Measurements from ENCODE around the gene NLGN3.
A peak's percentile ranks its signal among the peaks of the same experiment; 100 is the strongest.

NLGN3 gene

GRCh38 chrX:71118985-71119535 is 25.6 kb upstream of the NLGN3 start:
- no peak for DNase-seq

DNA sequence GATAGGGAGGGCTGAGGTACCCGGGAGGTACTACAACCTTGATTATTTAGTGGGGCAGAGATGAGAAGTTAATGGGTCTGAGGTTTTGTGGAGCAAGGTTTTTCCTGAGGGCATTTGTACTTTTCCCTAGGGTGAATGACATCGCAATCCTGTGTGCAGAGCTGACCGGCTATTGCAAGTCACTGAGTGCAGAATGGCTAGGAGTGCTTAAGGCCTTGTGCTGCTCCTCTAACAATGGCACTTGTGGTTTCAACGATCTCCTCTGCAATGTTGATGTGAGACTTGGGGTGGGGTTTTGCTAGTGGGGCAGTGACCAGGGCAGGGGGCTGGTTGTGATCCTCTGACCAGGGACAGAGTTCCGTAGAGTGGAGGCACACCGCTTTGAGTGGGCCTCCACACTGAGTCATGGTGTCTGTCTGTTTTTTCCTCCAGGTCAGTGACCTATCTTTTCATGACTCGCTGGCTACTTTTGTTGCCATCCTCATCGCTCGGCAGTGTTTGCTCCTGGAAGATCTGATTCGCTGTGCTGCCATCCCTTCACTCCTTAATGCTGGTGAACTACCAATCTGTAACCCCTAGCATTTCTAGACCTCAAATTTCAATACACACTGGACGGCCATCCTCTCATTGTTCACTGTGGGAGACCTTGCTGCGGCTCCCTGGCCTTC is 16.3 kb upstream of the NLGN3 start:
- DNase-seq, result no peak

DNA sequence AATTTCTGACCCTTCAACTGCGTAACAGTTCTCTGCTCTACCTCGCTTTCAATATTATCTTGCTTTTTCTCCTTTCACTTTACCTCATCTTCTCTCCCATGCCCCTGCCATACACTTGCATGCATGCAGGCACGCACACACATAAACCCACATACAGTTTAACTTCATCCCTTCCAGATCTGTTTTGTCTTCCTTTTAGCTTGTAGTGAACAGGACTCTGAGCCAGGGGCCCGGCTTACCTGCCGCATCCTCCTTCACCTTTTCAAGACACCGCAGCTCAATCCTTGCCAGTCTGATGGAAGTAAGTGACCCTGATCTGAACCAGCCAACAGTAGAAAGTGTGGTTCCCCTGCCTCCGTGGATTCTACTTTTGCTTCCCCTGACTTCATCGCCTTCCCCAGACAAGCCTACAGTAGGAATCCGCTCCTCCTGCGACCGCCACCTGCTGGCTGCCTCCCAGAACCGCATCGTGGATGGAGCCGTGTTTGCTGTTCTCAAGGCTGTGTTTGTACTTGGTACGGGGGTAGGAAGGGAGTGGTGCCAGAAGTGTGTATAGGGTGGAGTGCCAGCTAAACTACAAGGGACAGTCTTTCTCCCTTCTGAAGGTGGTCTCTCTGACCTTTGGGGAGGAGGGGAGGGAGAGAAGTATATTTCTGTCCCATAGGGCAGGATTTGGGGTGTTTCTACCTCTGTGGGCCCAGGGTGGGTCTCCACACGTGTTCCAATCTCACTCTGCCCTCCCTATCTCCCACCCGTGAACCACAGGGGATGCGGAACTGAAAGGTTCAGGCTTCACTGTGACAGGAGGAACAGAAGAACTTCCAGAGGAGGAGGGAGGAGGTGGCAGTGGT is 15.5 kb upstream of the NLGN3 start:
- peak; percentile 82 for DNase-seq

DNA sequence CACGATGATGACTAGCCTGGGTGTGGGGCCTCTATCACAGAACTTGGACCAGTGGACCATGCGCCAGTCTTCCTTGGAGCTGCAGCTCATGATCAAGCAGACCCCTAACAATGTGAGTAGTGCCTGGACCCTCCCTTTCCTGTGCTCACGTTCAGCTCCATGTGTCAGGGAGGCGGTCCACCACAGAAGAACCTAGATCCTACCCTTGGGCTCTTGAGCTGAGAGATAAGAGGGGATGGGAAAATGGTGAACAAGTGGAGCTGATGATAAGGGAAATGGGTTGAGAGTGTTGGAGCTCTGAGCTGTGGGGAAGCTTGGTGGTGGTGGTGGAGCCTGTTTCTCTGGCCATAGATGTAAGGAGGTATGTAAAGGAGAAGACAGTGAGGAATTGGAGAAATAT is 13.1 kb upstream of the NLGN3 start:
- no peak for DNase-seq

DNA sequence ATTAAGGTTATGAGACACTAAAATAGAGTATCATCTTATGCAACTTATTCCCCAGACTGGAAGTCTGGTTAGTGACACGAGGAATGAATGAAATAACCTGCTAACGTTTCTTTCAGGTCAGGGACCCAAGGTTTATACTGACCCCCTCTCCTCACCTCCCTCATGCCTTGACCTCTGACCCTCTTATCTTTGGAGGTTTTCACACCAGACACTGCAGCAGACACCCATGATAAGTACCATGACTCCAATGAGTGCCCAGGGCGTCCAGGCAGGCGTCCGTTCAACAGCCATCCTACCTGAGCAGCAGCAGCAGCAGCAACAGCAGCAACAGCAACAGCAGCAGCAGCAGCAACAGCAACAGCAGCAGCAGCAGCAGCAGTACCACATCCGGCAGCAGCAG is 4.2 kb upstream of the NLGN3 start:
- no peak for DNase-seq

DNA sequence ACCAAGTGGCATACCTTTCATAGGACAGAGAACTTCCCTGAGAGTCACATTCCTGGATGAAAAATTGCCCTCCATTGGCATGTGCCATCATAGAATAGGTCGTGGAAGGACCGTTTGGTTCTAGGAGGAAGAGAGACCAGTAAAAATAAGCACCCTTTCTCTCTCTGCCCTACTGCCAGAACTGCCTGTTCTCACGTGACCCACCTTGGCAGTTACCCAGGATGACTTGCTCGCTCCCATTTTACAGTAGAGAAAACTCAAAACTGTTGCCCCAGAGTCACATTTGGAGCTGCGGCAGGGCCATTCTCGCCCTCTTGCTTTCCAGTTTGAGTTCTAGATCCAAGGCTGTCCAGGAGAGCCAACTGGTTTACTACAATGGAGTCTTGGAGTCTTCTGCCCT is 1.1 kb upstream of the NLGN3 start:
- DNase-seq, result no peak

DNA sequence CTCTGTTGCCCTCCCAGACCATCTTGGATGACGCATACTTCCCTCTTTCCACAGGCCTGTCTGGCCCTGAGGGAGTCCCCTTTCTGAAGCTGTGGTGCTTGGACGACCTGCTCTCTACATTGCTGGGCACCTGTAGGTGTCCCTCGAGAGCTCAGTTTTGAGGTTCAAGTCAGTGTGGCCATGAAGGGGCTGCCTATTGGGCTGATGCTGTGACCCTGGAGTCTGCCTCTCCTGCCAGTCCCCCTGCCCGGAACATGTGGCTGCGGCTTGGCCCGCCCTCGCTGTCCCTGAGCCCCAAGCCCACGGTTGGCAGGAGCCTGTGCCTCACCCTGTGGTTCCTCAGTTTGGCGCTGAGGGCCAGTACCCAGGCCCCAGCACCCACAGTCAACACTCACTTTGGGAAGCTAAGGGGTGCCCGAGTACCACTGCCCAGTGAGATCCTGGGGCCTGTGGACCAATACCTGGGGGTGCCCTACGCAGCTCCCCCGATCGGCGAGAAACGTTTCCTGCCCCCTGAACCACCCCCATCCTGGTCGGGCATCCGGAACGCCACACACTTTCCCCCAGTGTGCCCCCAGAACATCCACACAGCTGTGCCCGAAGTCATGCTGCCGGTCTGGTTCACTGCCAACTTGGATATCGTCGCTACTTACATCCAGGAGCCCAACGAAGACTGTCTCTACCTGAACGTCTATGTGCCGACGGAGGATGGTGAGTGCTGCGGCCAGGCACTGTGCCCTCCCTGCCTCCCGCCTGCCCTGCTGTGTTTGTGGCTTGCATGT is 3.0 kb downstream of the NLGN3 start:
- DNase-seq, result no peak

- no peak for DNase-seq
Observed at GRCh38 chrX:71148278-71148663, 3.6 kb downstream of the NLGN3 start.

GRCh38 chrX:71151366-71151765 is 6.7 kb downstream of the NLGN3 start:
- no peak for DNase-seq

- no peak for DNase-seq
Observed at GRCh38 chrX:71154196-71154595, 9.6 kb downstream of the NLGN3 start.

DNA sequence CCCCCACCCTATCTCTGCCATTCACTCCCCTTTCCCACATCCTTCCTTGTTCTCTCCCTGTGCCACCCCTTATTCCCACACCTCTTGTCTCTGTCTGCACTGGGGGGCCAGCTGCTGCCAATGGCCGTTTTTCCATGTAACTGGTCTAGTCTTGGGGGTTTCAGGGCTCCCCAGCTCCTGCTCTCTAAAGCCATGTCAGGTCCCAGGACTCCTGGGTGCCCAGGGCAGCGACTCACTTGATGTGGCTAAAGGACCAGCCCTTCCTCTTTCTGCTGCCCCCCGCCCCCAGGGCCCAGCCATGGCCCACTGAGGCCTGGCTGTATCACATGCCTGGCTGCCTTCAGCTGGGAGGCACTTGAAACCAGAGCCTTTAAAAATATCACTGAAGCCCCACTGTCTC is 10.0 kb downstream of the NLGN3 start:
- no peak for DNase-seq

GRCh38 chrX:71158603-71159002 is 14.0 kb downstream of the NLGN3 start:
- no peak for DNase-seq

GRCh38 chrX:71159335-71159734 is 14.7 kb downstream of the NLGN3 start:
- DNase-seq, result no peak

DNA sequence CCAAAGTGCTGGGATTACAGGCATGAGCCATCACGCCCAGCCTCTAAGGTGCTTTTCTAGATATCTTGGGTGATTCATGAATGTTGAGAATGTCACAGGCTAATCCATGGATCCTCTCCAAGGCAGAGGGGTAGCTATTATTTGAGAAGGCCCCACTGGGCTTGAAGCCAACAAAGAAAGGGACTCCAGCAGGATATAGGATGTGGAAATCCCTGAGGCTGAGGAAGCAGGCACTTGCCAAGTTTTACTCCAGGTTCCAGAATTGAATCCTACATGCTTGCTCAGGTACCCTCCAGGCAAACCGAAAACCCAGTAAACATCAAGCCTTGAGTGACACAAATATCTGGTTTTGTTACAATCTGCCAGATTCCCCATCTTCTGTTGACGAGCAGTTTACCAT is 15.8 kb downstream of the NLGN3 start:
- DNase-seq, result no peak

DNA sequence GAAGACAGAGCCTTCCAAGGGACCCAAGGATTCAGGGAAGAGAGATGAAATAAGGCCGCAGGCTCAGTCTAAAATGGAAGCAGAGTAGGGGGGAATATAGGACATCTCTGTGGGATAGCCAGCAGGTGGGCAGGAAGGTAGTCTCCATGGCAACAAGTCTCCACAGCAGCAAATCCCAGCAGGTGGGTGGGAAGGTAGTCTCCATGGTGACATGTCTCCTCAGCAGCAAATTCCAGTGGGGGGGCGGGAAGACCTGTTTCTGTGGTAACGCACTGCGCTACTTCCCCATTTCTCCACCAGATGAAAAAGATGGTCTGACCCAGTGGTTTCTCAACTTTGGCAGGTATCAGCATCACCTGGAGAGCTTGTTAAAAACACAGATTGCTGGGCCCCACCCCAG is 18.3 kb downstream of the NLGN3 start:
- DNase-seq, result no peak

DNA sequence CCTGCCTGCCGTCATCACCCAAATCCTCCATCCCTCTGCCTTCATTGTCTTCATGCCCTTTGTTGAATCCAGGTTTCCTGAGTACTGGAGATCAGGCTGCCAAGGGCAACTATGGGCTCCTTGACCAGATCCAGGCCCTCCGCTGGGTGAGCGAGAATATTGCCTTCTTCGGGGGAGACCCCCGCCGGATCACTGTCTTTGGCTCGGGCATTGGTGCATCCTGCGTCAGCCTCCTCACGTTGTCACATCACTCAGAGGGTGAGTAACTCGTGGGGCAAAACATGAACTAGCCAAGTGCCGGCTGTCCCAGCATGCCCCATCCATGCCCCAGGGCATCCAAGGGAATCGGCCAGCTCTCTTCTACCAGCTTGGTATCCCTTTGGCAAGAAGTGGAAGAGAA is 19.4 kb downstream of the NLGN3 start:
- DNase-seq, result no peak

DNA sequence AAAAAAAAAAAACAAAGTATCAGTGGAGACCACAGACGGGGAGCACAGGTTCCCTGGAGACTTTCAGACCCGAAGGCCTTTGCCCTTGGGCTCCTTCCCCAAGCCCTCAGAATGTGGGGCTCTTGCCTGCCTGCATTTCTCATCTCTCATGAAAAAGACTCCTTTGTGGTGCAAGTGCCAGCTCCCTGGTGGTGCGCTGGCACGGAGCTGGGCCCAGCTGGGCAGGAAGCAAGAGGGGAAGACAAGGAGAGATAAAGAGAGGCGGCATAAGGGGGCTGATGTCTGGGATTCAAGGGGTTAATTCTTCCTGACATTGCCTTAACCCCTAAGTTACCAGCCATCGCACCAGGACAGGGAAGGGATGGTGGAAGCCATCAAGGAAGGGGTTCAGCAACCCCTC is 21.8 kb downstream of the NLGN3 start:
- no peak for DNase-seq

DNA sequence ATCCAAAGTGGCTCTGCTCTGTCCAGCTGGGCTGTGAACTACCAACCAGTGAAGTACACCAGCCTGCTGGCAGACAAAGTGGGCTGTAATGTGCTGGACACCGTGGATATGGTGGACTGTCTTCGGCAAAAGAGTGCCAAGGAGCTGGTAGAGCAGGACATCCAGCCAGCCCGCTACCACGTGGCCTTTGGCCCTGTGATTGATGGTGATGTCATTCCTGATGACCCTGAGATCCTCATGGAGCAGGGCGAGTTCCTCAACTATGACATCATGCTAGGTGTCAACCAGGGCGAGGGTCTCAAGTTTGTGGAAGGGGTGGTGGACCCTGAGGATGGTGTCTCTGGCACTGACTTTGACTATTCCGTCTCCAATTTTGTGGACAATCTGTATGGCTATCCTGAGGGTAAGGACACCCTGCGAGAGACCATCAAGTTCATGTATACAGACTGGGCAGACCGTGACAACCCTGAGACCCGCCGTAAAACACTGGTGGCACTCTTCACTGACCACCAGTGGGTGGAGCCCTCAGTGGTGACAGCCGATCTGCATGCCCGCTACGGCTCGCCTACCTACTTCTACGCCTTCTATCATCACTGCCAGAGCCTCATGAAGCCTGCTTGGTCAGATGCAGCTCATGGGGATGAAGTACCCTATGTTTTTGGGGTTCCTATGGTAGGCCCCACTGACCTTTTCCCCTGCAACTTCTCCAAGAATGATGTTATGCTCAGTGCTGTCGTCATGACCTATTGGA is 22.6 kb downstream of the NLGN3 start:
- DNase-seq, result no peak

DNA sequence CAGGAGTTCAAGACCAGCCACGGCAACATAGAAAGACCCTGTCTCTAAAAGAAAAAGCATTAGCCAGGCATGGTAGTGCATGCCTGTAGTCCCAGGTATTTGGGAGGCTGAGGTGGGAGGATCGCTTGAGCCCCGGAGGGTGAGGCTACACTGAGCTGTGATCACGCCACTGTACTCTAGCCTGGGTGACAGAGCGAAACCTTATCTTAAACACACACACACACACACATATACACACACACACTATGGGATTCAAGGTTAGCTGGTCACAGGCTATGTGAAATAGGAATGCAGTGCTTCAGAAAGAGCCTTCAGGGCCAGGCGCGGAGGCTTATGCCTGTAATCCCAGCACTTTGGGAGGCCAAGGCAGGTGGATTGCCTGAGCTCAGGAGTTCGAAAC is 23.5 kb downstream of the NLGN3 start:
- no peak for DNase-seq

DNA sequence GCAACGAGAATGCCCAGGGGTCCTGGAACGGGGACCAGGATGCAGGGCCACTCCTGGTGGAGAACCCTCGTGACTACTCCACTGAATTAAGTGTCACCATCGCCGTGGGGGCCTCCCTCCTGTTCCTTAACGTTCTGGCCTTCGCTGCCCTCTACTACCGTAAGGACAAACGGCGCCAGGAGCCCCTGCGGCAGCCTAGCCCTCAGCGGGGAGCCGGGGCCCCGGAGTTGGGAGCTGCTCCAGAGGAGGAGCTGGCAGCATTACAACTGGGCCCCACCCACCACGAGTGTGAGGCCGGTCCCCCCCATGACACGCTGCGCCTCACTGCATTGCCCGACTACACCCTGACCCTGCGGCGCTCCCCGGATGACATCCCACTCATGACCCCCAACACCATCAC is 24.9 kb downstream of the NLGN3 start:
- no peak for DNase-seq

GRCh38 chrX:71170660-71171059 is 26.0 kb downstream of the NLGN3 start:
- no peak for DNase-seq

DNA sequence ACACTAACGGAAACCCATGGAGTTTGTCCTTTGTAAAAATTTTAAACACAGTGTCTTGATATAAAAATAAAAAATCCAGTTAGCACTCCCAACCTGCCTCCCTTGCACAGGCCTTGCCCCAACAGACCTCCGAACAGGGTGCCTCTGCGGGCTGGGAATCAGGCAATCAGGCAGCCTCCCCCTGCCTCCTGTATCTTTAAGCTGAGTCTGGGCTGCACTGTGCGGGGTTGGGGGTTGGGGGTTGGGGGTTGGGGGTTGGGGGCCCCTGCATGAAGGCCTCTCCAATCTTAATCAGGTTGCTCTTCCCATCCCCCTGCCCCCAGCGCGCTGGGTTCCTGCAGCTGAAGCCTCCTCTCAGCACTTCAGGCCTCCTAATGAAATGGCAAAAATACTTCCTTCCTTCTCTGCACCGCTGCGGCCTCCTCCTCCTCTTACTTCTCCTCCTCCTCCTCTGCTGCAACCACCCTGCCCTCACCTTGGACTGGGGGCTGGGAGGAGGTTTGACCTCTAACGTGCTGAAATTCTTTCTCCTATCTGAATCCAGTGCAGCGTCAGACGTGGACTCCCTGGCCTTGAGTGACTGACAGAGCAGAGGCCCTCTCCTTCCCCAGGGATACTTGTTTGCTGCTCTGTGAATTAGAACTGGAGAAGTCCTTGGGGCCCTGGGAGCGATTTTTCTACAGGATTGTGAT is 26.6 kb downstream of the NLGN3 start:
- no peak for DNase-seq
